ENCODE data around the gene KIRREL3.

GRCh38 chr11:126793596-126793995 is 207.0 kb downstream of the KIRREL3 start:
- no peak for TF ChIP-seq CTCF (IDR thresholded peaks at IDR 0.05)
- TF ChIP-seq EP300 (IDR thresholded peaks at IDR 0.05; ENCODE audit: low read depth), result no peak
- TF ChIP-seq POLR2AphosphoS5 (IDR thresholded peaks at IDR 0.05), result no peak
